ENCODE results near the gene SLC23A2.

GRCh38 chr20:5039255-5039657 is 37.9 kb upstream of the SLC23A2 start:
- TF ChIP-seq POLR2A (IDR thresholded peaks at IDR 0.05) (no peak), CTCF (IDR thresholded peaks at IDR 0.05) (no peak)
